ENCODE measurements around the gene EPS8L3. TPM values are rescaled to one million over a fixed set of nuclear protein-coding genes. Genes with fewer than 3 reads are reported as not detected.

Gene EPS8L3
- total RNA-seq, result 1 to 10 TPM in 1 of 2 donors, not detected in 1; 1.1 TPM

GRCh38 chr1:109763646-109764415 is at the start of gene EPS8L3:
EPS8L3 (minus strand) TSS chr1:109763923; CDS start chr1:109761749, 2,174 bp downstream.
- H3K4me3 ChIP-seq, result no peak within 1 kb of the TSS
- no peak for TF ChIP-seq CTCF (IDR thresholded peaks at IDR 0.05)
- no peak for DNase-seq (ENCODE audit: low spot score)

GRCh38 chr1:109812691-109813393 is 49.1 kb upstream of the EPS8L3 start:
- peaks cover 8 to 19% of the 10 kb centered on the region in 2 donors for H3K4me1 ChIP-seq (ENCODE audit: control insufficient read depth in 1 of 2, low read depth in 2 of 2)
- no peaks in the 10 kb centered on the region for H3K27me3 ChIP-seq (replicated peaks; ENCODE audit: insufficient read depth)
- no peak overlapping the region for H3K4me3 ChIP-seq
- H3K27ac ChIP-seq, result no peak overlapping the region
- TF ChIP-seq CTCF (IDR thresholded peaks at IDR 0.05), result no peak
- ATAC-seq (ENCODE audit: insufficient number of reproducible peaks, low FRiP score, low read depth), result no peak
- DNase-seq (ENCODE audit: low spot score), result no peak
- H3K9me3 ChIP-seq, result no peaks in the 10 kb centered on the region
- no peaks in the 10 kb centered on the region for H3K36me3 ChIP-seq

More at GRCh38 chr1:109763646-109764415, at the start of gene EPS8L3:
- no peaks in the 10 kb centered on the region for H3K27me3 ChIP-seq (replicated peaks; ENCODE audit: insufficient read depth)
- peaks cover 0 to 34% of the 10 kb centered on the region in 2 donors for H3K4me1 ChIP-seq (ENCODE audit: control insufficient read depth in 1 of 2, low read depth in 2 of 2)
- no peaks in the 10 kb centered on the region for H3K36me3 ChIP-seq
- no peak for ATAC-seq (ENCODE audit: insufficient number of reproducible peaks, low FRiP score, low read depth)
- no peak within 1 kb of the TSS for H3K27ac ChIP-seq
- no peaks in the 10 kb centered on the region for H3K9me3 ChIP-seq

- H3K36me3 ChIP-seq, result no peaks in the 10 kb centered on the region
- DNase-seq (ENCODE audit: low spot score) (no peak), ATAC-seq (ENCODE audit: insufficient number of reproducible peaks, low FRiP score, low read depth) (no peak)
- H3K27me3 ChIP-seq (replicated peaks; ENCODE audit: insufficient read depth), result no peaks in the 10 kb centered on the region
- no peaks in the 10 kb centered on the region for H3K9me3 ChIP-seq
- peaks cover 0 to 15% of the 10 kb centered on the region in 2 donors for H3K4me1 ChIP-seq (ENCODE audit: control insufficient read depth in 1 of 2, low read depth in 2 of 2)
- H3K27ac ChIP-seq, result no peak overlapping the region
- no peak overlapping the region for H3K4me3 ChIP-seq
- no peak for TF ChIP-seq CTCF (IDR thresholded peaks at IDR 0.05)
Measured at GRCh38 chr1:109808703-109809102, 45.0 kb upstream of the EPS8L3 start.

- no peak for ATAC-seq (ENCODE audit: insufficient number of reproducible peaks, low FRiP score, low read depth)
- Histone ChIP-seq H3K27ac (no peak overlapping the region), H3K9me3 (no peaks in the 10 kb centered on the region), H3K4me3 (no peak overlapping the region), H3K36me3 (no peaks in the 10 kb centered on the region), H3K27me3 (replicated peaks; ENCODE audit: insufficient read depth) (no peaks in the 10 kb centered on the region), H3K4me1 (ENCODE audit: control insufficient read depth in 1 of 2, low read depth in 2 of 2) (peaks cover 6 to 22% of the 10 kb centered on the region in 2 donors)
- DNase-seq (ENCODE audit: low spot score), result no peak
- TF ChIP-seq CTCF (IDR thresholded peaks at IDR 0.05), result no peak
Measured at GRCh38 chr1:109807822-109808680, 44.3 kb upstream of the EPS8L3 start.

All from thoracic aorta (tissue), 2 donors.